Colonic mucosa (tissue), 4 donors: ENCODE measurements around the gene ZNF277. TPM values are rescaled to one million over a fixed set of nuclear protein-coding genes. Genes with fewer than 3 reads are reported as not detected.
"Not testable (repeated sequence)": the region's sequence is repeated elsewhere in the genome, so short reads cannot be mapped to it uniquely, and the experiment has no call there.

Experiments
- DNase-seq: peaks from one replicate; pipeline ENCODE4 v3.0.0-alpha.2; 2020
- H3K27ac ChIP-seq: fragments of 200-600 bp; one replicate; pipeline ENCODE4 v1.8.0; 2021
- H3K27me3 ChIP-seq: fragments of 200-600 bp; one replicate; pipeline ENCODE4 v1.8.0; 2021
- H3K36me3 ChIP-seq: fragments of 200-600 bp; one replicate; pipeline ENCODE4 v1.8.0; 2021
- H3K4me1 ChIP-seq: fragments of 200-600 bp; one replicate; pipeline ENCODE4 v1.8.0; 2021; ENCODE audit warnings: mild to moderate bottlenecking
- H3K4me3 ChIP-seq: fragments of 200-600 bp; one replicate; pipeline ENCODE4 v1.8.0; 2021
- H3K9ac ChIP-seq, 2 donors: one replicate each; pipeline ENCODE4 v1.7.0; 2013; ENCODE audit warnings: control low read depth in 2 of 2, low read depth in 2 of 2, low read length in 2 of 2
- H3K9me3 ChIP-seq: fragments of 200-600 bp; one replicate; pipeline ENCODE4 v1.8.0; 2021
- CTCF ChIP-seq: fragments of 200-600 bp; IDR thresholded peaks from one replicate; pipeline ENCODE4 v1.8.0; 2022; ENCODE audit warnings: antibody characterized with exemption, mild to moderate bottlenecking
- intact Hi-C: fragments of 100-400 bp; cut with DNase I; formaldehyde crosslinking; loops from one replicate; pipeline ENCODE4 v1.14.1; 2022
- total RNA-seq, 2 donors: library from RNA; stranded (reverse); fragmentation: NEBNext Ultra II Directional in 1 of 2; extraction: Animal tissue kit (Norgen Biotek cat#: 25700) in 1 of 2; gene quantifications; one replicate each; pipeline ENCODE4 v1.2.1, GENCODE V29; 2021
- donor health status: healthy.
- donor health status: DM: no; HTN: no; CAD: no.
- donor health status: DM: no; HTN: no; CAD: no.

ZNF277 gene
- total RNA-seq, 2 donors from 2014 or later: 14.1 to 27.4 TPM

DNA sequence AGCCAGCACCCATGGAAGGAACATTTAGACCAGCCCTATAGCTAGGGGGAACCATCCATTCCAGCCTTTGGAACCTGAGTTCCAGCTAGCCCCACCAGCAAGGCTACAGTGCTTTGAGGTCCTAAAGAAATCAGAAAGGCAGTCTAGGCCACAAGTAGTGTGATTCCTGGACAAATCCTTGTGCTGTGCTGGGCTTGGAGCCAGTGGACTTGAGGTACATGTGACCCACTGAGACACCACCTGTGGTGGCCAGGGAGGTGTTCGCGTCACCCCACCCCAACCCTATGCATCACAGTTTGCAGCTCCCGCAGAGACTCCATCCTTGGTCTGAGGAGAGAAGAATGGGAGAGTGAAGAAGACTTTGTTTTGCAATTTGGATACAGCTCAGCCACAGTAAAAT lies 31.8 kb downstream of the ZNF277 start:
- H3K9me3 ChIP-seq: no peaks in the 10 kb centered on the region
- H3K9ac ChIP-seq: no peak overlapping the region
- H3K4me1 ChIP-seq: no peaks in the 10 kb centered on the region
- no peak overlapping the region for H3K27ac ChIP-seq
- no peaks in the 10 kb centered on the region for H3K27me3 ChIP-seq
- intact Hi-C loops: no loop called here
- TF ChIP-seq CTCF: no peak
- no peak for DNase-seq
- H3K4me3 ChIP-seq: no peak overlapping the region
- no peaks in the 10 kb centered on the region for H3K36me3 ChIP-seq

DNA sequence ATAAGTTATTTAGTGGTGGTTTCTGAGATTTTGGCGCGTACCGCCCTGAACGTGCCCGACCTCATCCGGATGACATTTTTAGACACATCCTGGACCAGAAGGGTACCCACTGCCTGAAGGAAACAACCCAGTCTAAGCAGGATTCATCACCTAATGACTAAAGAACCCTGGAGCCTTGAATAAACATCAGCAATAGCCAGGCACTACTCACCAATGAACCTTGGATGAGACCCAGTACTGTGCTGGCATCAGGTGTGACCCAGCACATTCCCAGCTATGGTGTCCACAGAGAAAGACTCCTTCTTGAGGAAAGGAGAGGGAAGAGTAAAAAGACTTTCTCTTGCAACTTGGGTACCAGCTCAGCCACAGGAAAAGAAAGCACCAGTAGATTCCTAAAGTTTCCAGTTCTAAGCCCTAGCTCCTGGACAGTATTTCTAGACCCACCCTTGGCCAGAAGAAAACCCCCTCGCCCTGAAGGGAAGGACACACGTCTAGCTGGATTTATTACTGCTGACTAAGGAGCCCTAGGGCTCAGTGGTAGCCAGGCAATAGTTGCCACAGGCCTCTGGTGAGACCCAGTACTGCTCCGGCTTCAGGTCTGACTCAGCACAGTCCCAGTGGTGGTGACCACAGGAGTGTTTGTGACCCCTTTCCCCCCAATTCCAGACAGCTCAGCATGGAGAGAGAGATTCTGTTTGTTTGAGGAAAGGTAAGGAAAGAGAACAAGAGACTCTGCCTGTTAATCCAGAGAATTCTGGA lies 32.5 kb downstream of the ZNF277 start:
- intact Hi-C loops: no loop called here
- no peak overlapping the region for H3K4me3 ChIP-seq
- no peaks in the 10 kb centered on the region for H3K4me1 ChIP-seq
- H3K27me3 ChIP-seq: no peaks in the 10 kb centered on the region
- H3K36me3 ChIP-seq: no peaks in the 10 kb centered on the region
- H3K9me3 ChIP-seq: no peaks in the 10 kb centered on the region
- H3K9ac ChIP-seq: no peak overlapping the region
- H3K27ac ChIP-seq: no peak overlapping the region
- no peak for TF ChIP-seq CTCF
- DNase-seq: no peak

- H3K9me3 ChIP-seq: no peaks in the 10 kb centered on the region
- H3K9ac ChIP-seq: no peak overlapping the region
- H3K27me3 ChIP-seq: no peaks in the 10 kb centered on the region
- no peaks in the 10 kb centered on the region for H3K4me1 ChIP-seq
- DNase-seq: no peak
- intact Hi-C loops: no loop called here
- H3K27ac ChIP-seq: no peak overlapping the region
- no peak overlapping the region for H3K4me3 ChIP-seq
- no peak for TF ChIP-seq CTCF
- no peaks in the 10 kb centered on the region for H3K36me3 ChIP-seq
Measured at GRCh38 chr7:112248598-112248997, 42.1 kb downstream of the ZNF277 start.

- H3K4me1 ChIP-seq, H3K27ac ChIP-seq, H3K9me3 ChIP-seq, intact Hi-C loops, DNase-seq, H3K4me3 ChIP-seq, H3K27me3 ChIP-seq, H3K9ac ChIP-seq, H3K36me3 ChIP-seq: not testable (repeated sequence)
Measured at GRCh38 chr7:112249967-112250366, 43.5 kb downstream of the ZNF277 start.

DNA sequence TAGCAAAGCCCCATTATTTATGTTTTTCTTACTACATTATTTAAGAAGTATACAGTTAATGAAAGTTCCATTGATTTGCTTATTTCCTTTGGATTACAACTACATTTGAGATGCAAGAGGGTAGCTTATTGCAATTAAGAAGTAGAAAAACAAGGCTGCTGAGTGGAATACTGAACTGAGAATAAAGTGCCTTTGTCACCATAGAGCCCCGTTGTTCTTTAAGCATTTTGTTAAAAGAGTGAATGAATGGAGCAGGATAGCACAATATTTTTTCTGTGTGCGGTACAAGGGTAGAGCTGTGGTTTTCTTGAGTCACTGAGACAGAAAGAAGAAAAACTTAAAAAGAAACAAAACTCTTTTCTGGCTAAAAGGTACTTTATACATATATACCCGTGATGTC lies 45.6 kb downstream of the ZNF277 start:
- no peaks in the 10 kb centered on the region for H3K9me3 ChIP-seq
- intact Hi-C loops: no loop called here
- H3K27ac ChIP-seq: no peak overlapping the region
- no peak for DNase-seq
- no peak overlapping the region for H3K9ac ChIP-seq
- H3K4me1 ChIP-seq: no peaks in the 10 kb centered on the region
- no peaks in the 10 kb centered on the region for H3K36me3 ChIP-seq
- no peak for TF ChIP-seq CTCF
- H3K4me3 ChIP-seq: no peak overlapping the region
- H3K27me3 ChIP-seq: no peaks in the 10 kb centered on the region

- no peak for DNase-seq
- Histone ChIP-seq H3K9me3 (no peaks in the 10 kb centered on the region), H3K4me1 (no peaks in the 10 kb centered on the region), H3K4me3 (no peak overlapping the region), H3K27ac (no peak overlapping the region), H3K36me3 (no peaks in the 10 kb centered on the region), H3K9ac (no peak overlapping the region), H3K27me3 (no peaks in the 10 kb centered on the region)
- TF ChIP-seq CTCF: no peak
- intact Hi-C loops: no loop called here
Measured at GRCh38 chr7:112252691-112253090, 46.2 kb downstream of the ZNF277 start.
